K562 (cell line): ENCODE measurements around the gene POLR2C. TPM values are rescaled to one million over a fixed set of nuclear protein-coding genes. Genes with fewer than 3 reads are reported as not detected.

ENCODE experiments used
- ATAC-seq: fragments of 200-7000 bp; cut with Tn5 transposase; 3 replicates; pipeline ENCODE4 v1.9.1; 2020; ENCODE audit warnings: moderate library complexity
- BruUV-seq: library from RNA; stranded (reverse); fragments of 400-500 nt; replicated peaks from 2 replicates; lab custom pipeline; 2021; lab: Mats Ljungman, UMichigan
- CTCF ChIA-PET: fragments of 300-600 bp; formaldehyde crosslinking; extraction: SDS; loops from one replicate; lab custom pipeline; 2021; ENCODE audit warnings: low intra/inter-chr PET ratio; lab: Yijun Ruan, JAX
- POLR2A ChIA-PET: fragments of 300-600, 350-650 bp; sonication (Branson Sonifier 250); formaldehyde crosslinking; extraction: SDS; loops from one replicate; lab custom pipeline; 2021; ENCODE audit warnings: antibody characterized with exemption, inconsistent platforms; lab: Yijun Ruan, JAX
- DNase-seq, 4 experiments: peaks; one replicate each; pipeline versions ENCODE4 v3.0.0 to v3.0.0-alpha.2; 2011 to 2018; ENCODE audit warnings: low spot score in 3 of 4, mixed read lengths in 3 of 4; ENCODE audit errors: extremely low read depth in 1 of 4
- FAIRE-seq: peaks from 2 replicates; lab custom pipeline; 2011; peaks lifted over from hg19 to GRCh38; lab: Jason Lieb, UNC
- H2AFZ ChIP-seq: 2 replicates; pipeline ENCODE4 v1.6.0; 2011; ENCODE audit warnings: low read depth, low read length, control low read depth, inconsistent platforms
- H3K27ac ChIP-seq: fragments of 200-600 bp; 3 replicates; pipeline ENCODE4 v1.8.0; 2011; ENCODE audit warnings: low read depth, mild to moderate bottlenecking, control low read depth, inconsistent platforms, low read length, moderate library complexity, mixed read lengths; ENCODE audit errors: extremely low read depth
- H3K27me3 ChIP-seq, 2 experiments: fragments of 300-600 bp in 1 of 2; 2 replicates in 1 of 2; 3 replicates in 1 of 2; pipeline versions ENCODE4 v1.6.0 to v1.8.0; 2011; ENCODE audit warnings: inconsistent platforms in 2 of 2, low read length in 2 of 2, mild to moderate bottlenecking in 1 of 2, mixed read lengths in 1 of 2, moderate library complexity in 1 of 2; ENCODE audit not compliant: control insufficient read depth in 2 of 2, insufficient read depth in 2 of 2
- H3K36me3 ChIP-seq: fragments of 300-600 bp; 3 replicates; pipeline ENCODE4 v1.8.0; 2011; ENCODE audit warnings: mild to moderate bottlenecking, low read length, inconsistent platforms; ENCODE audit not compliant: control insufficient read depth, insufficient read depth
- H3K4me1 ChIP-seq, 2 experiments: fragments of 200-600 bp in 1 of 2; replicated peaks in 1 of 2; 2 replicates in 1 of 2; 3 replicates in 1 of 2; pipeline versions ENCODE4 v1.5.1 to v1.8.0; 2011; ENCODE audit warnings: inconsistent platforms in 2 of 2, low read length in 2 of 2, mild to moderate bottlenecking in 1 of 2, mixed read lengths in 1 of 2, moderate library complexity in 1 of 2; ENCODE audit not compliant: control insufficient read depth in 2 of 2, insufficient read depth in 2 of 2
- H3K4me2 ChIP-seq: 2 replicates; pipeline ENCODE4 v1.6.1; 2011; ENCODE audit warnings: low read length, control low read depth, inconsistent platforms, mixed read lengths; ENCODE audit not compliant: insufficient read depth
- H3K4me3 ChIP-seq: fragments of 200-600 bp; sonication (generic), shearing (Covaris generic); 2 replicates; pipeline ENCODE4 v1.5.1; 2016; ENCODE audit warnings: control low read depth, inconsistent platforms
- H3K79me2 ChIP-seq: fragments of 200-600 bp; 3 replicates; pipeline ENCODE4 v1.8.0; 2011; ENCODE audit warnings: low read length, inconsistent platforms; ENCODE audit not compliant: control insufficient read depth, insufficient read depth
- H3K9ac ChIP-seq, 2 experiments: 2 replicates each; pipeline versions ENCODE4 v1.6.0 to v1.6.1; 2011; ENCODE audit warnings: low read depth in 2 of 2, low read length in 2 of 2, control low read depth in 1 of 2, inconsistent platforms in 1 of 2, mild to moderate bottlenecking in 1 of 2, mixed read lengths in 1 of 2; ENCODE audit not compliant: insufficient read depth in 1 of 2
- H3K9me1 ChIP-seq: one replicate; pipeline ENCODE4 v1.6.0; 2011; ENCODE audit warnings: inconsistent platforms, mild to moderate bottlenecking, low read length, moderate library complexity; ENCODE audit not compliant: control insufficient read depth, insufficient read depth
- H3K9me3 ChIP-seq: replicated peaks from 2 replicates; pipeline ENCODE4 v1.5.1; 2011; ENCODE audit warnings: low read depth, low read length, inconsistent platforms; ENCODE audit not compliant: control insufficient read depth, insufficient read depth
- H4K20me1 ChIP-seq: replicated peaks from 2 replicates; pipeline ENCODE4 v1.6.1; 2011; ENCODE audit warnings: low read length, inconsistent platforms, mixed read lengths; ENCODE audit not compliant: control insufficient read depth, insufficient read depth
- FOXK2 ChIP-seq, 2 experiments: fragments of 450-650 bp; IDR thresholded peaks in 1 of 2; conservative IDR thresholded peaks in 1 of 2; 2 replicates each; pipeline ENCODE4 v1.6.1; 2016; ENCODE audit warnings: low read depth in 2 of 2, mild to moderate bottlenecking in 1 of 2
- IRF9 ChIP-seq: fragments of 450-650 bp; IDR thresholded peaks from 2 replicates; pipeline ENCODE4 v1.6.1; 2016; ENCODE audit warnings: missing biosample characterization, missing genetic modification characterization
- RBM25 ChIP-seq: fragments of 200-400 bp; formaldehyde crosslinking; IDR thresholded peaks from 2 replicates; pipeline ENCODE4 v1.6.1; 2018; ENCODE audit warnings: low read length, low read depth, moderate library complexity; ENCODE audit not compliant: severe bottlenecking
- WGBS: fragments of 100-300 bp; shearing (Covaris generic); methylation state at CpG from one replicate; pipeline ENCODE4 v1.1.6; 2016; ENCODE audit warnings: low coverage, mixed read lengths; ENCODE audit not compliant: insufficient coverage; ENCODE audit errors: missing lambda C conversion rate; 5-methylcytosine and 5-hydroxymethylcytosine counted together
- in situ Hi-C: fragments of 300-500 bp; cut with MboI; formaldehyde crosslinking; loops from 4 replicates; pipeline ENCODE4 v1.15.0; 2018; ENCODE audit warnings: inconsistent platforms, mixed read lengths
- intact Hi-C: fragments of 100-400 bp; cut with micrococcal nuclease; formaldehyde crosslinking; loops from 2 replicates; pipeline ENCODE4 v1.14.2; 2022
- polyA plus RNA-seq, 8 experiments: library from polyadenylated mRNA; depleted of rRNA in 4 of 8; stranded (reverse) in 5 of 8; unstranded in 3 of 8; fragments of >200 nt; fragmentation: Nextera tagmentation in 2 of 8; fragmentation: Illumina TruSeq in 1 of 8; extraction: Ambion mirVana in 2 of 8; extraction: Trizol in 1 of 8; gene quantifications; 2 replicates each; pipeline versions ENCODE4 v1.2.1 to v1.2.3, GENCODE V29; 2011 to 2014; ENCODE audit warnings: inconsistent platforms in 1 of 8, missing spikeins in 1 of 8
- total RNA-seq, 7 experiments: library from RNA; depleted of rRNA in 6 of 7; stranded (reverse); fragments of >200 nt in 6 of 7; fragmentation: Illumina TruSeq in 2 of 7; extraction: Trizol in 2 of 7; gene quantifications; 2 replicates each; pipeline versions ENCODE4 v1.2.1 to v1.2.3, GENCODE V29; 2011 to 2021; ENCODE audit warnings: low replicate concordance in 1 of 7
- TF ChIP-seq, protein P1 (sequence below): fragments of 250-450 bp; sonication (Bioruptor Pico); IDR thresholded peaks from 2 replicates; pipeline ENCODE4 v1.5.0; 2020; ENCODE audit warnings: mild to moderate bottlenecking, borderline replicate concordance

The POLR2C gene
- total and polyA plus RNA-seq, 9 of the 15 experiments (the other 6 are each of a cell fraction or from before 2014, with no cell fraction given): 70.3 to 163 (median 92.3) TPM

GRCh38 chr16:57518922-57519321 lies 56.4 kb downstream of the POLR2C start:
- 57% methylated on average over 6 of the region's 6 CpGs for WGBS
- CTCF ChIA-PET: interaction anchor here (1.9 to 3.3 kb wide), 4 partner anchors 43 to 218 kb away, joined by 6 to 44 read pairs (median 24); partner anchors contain the start of gene POLR2C
- DNase-seq (no peak), ATAC-seq (no peak), FAIRE-seq (no peak)
- Histone ChIP-seq H3K27me3 (no peaks in the 10 kb centered on the region), H3K4me2 (no peak overlapping the region), H3K4me1 (peaks cover 0 to 15% of the 10 kb centered on the region in 2 experiments; a peak in 1 of 5 replicates), H4K20me1 (no peaks in the 10 kb centered on the region), H3K79me2 (no peaks in the 10 kb centered on the region), H3K27ac (no peak overlapping the region), H3K9ac (no peak overlapping the region), H3K36me3 (no peaks in the 10 kb centered on the region), H3K9me3 (no peaks in the 10 kb centered on the region), H3K4me3 (no peak overlapping the region), H3K9me1 (peaks cover 2% of the 10 kb centered on the region), H2AFZ (no peak overlapping the region)
- POLR2A ChIA-PET: interaction anchor here (1.1 kb wide), 1 partner anchor 12 kb away, joined by 4 read pairs; no protein-coding TSS in a partner anchor
- TF ChIP-seq IRF9 (tag) (no peak), FOXK2 (conservative IDR thresholded peaks at IDR 0.05 in 1 of 2, IDR thresholded peaks at IDR 0.05 in 1 of 2; ENCODE audit: low read depth in 2 of 2) (no peak), RBM25 (peak; percentile 71)
- TF ChIP-seq, protein P1, sequence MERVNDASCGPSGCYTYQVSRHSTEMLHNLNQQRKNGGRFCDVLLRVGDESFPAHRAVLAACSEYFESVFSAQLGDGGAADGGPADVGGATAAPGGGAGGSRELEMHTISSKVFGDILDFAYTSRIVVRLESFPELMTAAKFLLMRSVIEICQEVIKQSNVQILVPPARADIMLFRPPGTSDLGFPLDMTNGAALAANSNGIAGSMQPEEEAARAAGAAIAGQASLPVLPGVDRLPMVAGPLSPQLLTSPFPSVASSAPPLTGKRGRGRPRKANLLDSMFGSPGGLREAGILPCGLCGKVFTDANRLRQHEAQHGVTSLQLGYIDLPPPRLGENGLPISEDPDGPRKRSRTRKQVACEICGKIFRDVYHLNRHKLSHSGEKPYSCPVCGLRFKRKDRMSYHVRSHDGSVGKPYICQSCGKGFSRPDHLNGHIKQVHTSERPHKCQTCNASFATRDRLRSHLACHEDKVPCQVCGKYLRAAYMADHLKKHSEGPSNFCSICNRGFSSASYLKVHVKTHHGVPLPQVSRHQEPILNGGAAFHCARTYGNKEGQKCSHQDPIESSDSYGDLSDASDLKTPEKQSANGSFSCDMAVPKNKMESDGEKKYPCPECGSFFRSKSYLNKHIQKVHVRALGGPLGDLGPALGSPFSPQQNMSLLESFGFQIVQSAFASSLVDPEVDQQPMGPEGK (CRISPR knock-in tag): no peak
- intact Hi-C loops (loop anchor here (1.0 to 10.0 kb wide), 4 partner anchors 43 to 434 kb away; no protein-coding TSS in a partner anchor), in situ Hi-C loops (loop anchor here (5.0 kb wide), 3 partner anchors 42 to 217 kb away; no protein-coding TSS in a partner anchor)
- no TSS peak for BruUV-seq
